Measurements from ENCODE around the gene TRIM15. TPM values are rescaled to one million over a fixed set of nuclear protein-coding genes. Genes with fewer than 3 reads are reported as not detected.
A peak's percentile ranks its signal among the peaks of the same experiment; 100 is the strongest.

TRIM15 gene
- total RNA-seq, 2 donors from 2014 or later, result not detected

DNA sequence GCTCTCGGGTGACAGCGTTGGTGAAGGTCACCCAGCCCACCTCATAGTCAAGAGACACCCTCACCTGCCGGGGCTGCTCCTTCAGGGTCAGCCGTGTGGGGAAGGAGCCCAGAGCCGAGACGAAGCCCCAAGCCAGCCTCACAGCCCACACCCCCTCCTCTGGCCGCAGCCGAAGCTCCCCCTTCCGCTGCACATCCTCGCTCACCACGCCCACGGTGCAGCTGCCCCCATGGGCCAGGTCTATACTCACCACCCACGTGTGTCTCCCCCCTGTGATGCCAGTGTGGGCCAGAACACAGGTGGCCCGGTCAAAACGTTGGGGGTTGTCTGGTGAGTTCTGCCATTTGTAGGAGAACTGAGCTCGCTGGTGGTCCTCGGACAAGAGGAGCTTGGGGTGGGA lies 9.3 kb upstream of the TRIM15 start:
- Mint-ChIP-seq H3K36me3 (ENCODE audit: low read depth) (no peaks in the 10 kb centered on the region), H3K4me3 (no peak overlapping the region), H3K27me3 (peaks cover 38% of the 10 kb centered on the region), H3K4me1 (peaks cover 10% of the 10 kb centered on the region), H3K27ac (no peak overlapping the region), H3K9me3 (no peaks in the 10 kb centered on the region)
- no peak for ATAC-seq (replicated peaks)

DNA sequence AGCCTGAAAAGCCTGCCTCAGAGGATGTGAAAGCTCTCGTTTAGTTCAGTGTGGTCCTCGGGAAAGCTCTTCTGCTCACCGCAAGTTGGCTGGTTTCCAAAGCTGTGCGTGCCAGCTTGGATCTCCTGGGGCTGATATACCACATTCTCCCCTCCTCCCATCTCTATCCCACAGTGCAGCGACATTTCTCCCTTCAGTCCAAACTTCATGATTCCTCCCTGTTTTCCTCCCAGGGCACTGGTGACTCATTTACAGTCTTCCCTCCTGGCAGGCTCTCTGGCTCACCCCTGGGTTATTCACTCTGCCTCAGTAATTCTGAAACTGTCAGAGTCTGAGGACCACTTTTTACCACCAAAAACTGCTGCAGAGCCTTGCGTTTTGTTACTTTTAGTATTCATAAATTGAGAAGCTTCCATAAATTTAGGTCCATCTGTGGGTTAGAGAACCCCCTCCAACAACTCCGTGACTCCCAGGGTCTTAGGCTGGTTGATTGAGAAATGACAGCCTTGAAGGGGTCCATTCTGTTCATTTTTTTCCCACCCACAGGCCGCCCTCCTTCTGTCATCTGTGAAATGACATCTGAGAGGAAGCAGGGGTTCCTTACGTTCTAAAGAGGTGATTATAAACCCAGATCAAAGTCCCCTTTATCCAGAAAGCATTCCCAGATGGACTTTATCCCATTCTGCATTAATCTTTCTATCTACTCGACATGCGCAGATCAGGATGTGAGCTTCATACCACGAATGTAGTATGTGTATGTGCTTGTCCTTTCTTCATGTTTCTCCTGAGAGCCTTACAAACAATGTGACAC lies 8.4 kb upstream of the TRIM15 start:
- no peak overlapping the region for H3K27ac Mint-ChIP-seq
- peaks cover 10% of the 10 kb centered on the region for H3K4me1 Mint-ChIP-seq
- H3K27me3 Mint-ChIP-seq, result peaks cover 40% of the 10 kb centered on the region
- no peaks in the 10 kb centered on the region for H3K36me3 Mint-ChIP-seq (ENCODE audit: low read depth)
- ATAC-seq (replicated peaks), result no peak
- H3K4me3 Mint-ChIP-seq, result no peak overlapping the region
- H3K9me3 Mint-ChIP-seq, result no peaks in the 10 kb centered on the region

DNA sequence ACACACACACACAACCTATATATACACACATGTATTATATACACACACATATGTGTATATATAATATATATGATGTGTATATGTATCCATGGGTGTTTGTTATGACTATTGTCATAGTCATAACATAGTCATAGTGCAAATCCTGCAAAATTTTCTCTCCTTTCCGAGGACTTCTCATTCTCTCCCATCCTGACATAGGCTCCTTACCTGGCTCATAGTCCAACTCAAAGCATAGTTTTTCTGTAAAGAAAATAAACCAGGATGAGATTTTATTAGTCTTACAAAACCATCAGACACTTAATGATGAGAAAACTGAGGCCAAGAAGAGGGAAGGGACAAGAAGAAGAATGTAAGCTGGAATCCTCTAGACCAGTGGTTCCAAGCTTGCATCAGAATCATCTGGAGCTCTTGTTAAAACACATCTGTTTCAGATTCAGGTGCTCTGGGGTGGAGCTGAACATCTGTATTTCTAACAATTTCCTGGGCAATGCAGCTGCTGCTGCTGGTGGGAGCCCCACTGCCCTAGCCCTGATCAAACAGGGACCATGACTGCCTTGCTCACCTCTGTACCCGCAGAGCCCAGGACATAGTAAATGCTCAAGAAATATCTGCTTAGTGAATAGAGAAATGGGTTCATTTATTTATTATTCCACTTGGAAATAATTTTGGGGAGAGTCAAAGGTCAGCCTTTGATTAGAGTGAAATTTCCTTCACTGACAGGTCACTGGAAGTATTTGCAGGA lies 7.7 kb upstream of the TRIM15 start:
- no peak for ATAC-seq (replicated peaks)
- H3K36me3 Mint-ChIP-seq (ENCODE audit: low read depth), result no peaks in the 10 kb centered on the region
- no peak overlapping the region for H3K27ac Mint-ChIP-seq
- peaks cover 10% of the 10 kb centered on the region for H3K4me1 Mint-ChIP-seq
- H3K4me3 Mint-ChIP-seq, result no peak overlapping the region
- H3K27me3 Mint-ChIP-seq, result peaks cover 36% of the 10 kb centered on the region
- H3K9me3 Mint-ChIP-seq, result no peaks in the 10 kb centered on the region

DNA sequence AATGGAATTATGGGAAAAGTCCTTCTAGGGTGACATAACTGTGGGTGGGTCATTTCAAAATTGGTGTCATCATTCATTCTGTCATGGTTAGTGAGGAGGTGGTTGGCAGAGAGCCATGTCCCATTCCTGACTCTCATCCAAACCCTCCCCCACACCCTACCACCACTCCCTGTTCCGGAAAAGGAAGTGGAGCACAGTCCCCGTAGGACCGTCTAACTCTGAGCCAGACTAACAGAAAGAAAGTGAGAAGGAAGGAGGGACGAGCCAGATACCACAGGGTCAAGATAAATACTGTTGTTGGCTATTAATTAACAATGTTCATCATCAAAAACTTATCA lies 7.1 kb upstream of the TRIM15 start:
- H3K9me3 Mint-ChIP-seq, result no peaks in the 10 kb centered on the region
- no peak overlapping the region for H3K4me3 Mint-ChIP-seq
- no peak overlapping the region for H3K27ac Mint-ChIP-seq
- ATAC-seq (replicated peaks), result no peak
- peaks cover 10% of the 10 kb centered on the region for H3K4me1 Mint-ChIP-seq
- H3K27me3 Mint-ChIP-seq, result peaks cover 36% of the 10 kb centered on the region
- H3K36me3 Mint-ChIP-seq (ENCODE audit: low read depth), result no peaks in the 10 kb centered on the region

DNA sequence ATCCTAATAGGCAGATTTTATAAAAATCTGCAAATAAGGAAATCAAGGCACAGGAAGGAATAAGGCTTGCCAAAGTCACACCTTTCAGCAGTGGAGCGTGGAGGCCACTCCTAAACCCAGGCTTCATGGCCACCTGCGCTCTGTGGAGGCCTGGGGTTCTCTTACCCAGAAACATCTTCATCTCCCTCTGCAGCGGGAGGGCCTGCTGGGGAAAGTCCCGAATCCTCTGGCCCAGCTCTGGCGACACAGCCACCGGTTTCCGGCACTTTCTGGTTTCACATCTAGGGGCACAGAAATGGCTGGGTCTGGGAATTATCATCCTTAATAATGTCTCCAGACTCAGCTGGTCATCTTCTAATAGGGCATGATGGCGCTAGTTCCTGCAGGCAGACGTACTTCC lies 6.6 kb upstream of the TRIM15 start:
- Mint-ChIP-seq H3K27ac (no peak overlapping the region), H3K27me3 (peaks cover 36% of the 10 kb centered on the region), H3K36me3 (ENCODE audit: low read depth) (no peaks in the 10 kb centered on the region), H3K4me1 (peaks cover 10% of the 10 kb centered on the region), H3K4me3 (no peak overlapping the region), H3K9me3 (no peaks in the 10 kb centered on the region)
- ATAC-seq (replicated peaks), result no peak

DNA sequence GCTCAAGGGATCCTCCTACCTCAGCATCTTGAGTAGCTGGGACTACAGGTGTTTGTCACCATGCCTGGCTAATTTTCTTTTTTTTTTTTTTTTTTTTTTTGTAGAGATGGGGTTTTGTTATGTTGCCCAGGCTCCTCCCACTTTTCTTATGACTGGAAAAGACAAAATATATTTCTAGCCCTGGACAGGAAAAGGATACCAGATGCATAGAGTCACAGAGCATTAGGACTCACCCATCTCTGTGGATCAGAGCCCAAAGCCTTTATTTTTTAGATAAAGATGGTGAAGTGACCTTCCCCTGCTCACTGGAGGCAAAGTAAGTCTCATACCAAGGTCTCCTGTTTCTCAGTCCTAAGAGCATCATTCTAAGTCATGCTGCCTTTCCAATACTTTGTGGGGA lies 5.8 kb upstream of the TRIM15 start:
- no peak for ATAC-seq (replicated peaks)
- Mint-ChIP-seq H3K27me3 (peaks cover 36% of the 10 kb centered on the region), H3K4me3 (no peak overlapping the region), H3K9me3 (no peaks in the 10 kb centered on the region), H3K36me3 (ENCODE audit: low read depth) (no peaks in the 10 kb centered on the region), H3K4me1 (peaks cover 16% of the 10 kb centered on the region), H3K27ac (no peak overlapping the region)

DNA sequence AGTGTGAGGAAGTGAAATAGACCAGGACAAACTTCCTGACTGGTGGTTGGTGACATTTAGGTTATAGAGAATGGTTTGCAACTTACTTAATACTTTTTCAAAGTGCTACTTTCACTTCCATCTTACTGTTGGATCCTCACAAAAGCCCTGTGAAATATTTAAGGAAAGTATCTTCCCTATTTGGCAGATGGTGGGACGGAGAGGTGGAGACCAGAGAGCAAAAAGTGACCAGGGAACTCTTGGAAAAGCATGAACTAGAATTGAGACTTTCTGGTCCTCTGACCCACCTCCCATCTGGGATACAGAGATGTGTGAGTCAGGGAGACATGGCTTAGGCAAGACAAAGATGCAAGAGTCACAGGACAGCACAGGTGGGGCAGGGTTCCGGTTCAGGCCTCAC lies 5.3 kb upstream of the TRIM15 start:
- Mint-ChIP-seq H3K27ac (no peak overlapping the region), H3K36me3 (ENCODE audit: low read depth) (no peaks in the 10 kb centered on the region), H3K9me3 (no peaks in the 10 kb centered on the region), H3K27me3 (peaks cover 34% of the 10 kb centered on the region), H3K4me1 (peaks cover 16% of the 10 kb centered on the region), H3K4me3 (no peak overlapping the region)
- no peak for ATAC-seq (replicated peaks)

DNA sequence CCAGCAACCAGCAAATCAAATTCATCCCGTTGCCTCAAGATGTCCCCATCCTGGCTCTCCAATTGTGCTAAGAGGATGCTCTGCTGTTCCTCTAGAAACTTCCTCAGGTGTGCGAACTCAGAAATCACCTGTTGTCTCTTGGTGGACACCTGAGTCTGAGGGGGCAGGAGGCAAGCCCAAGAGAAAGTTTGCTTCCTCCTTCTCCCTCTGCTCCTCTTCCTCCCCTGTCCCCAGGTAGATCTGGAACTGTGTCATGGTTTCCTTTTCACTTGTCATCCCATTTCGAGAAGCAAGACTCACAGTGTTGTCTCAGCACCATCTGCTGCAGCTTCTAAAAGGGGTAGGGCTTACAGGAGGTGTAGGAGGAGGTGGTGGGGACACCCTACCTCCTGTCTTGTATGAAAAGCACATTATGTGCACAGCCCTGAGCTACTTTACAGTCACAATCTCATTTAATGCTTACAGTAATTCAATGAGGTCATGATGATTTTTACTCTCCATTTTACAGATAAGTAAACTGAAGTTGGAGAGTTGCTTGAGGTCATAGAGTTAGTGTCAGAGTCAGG lies 4.8 kb upstream of the TRIM15 start:
- no peak overlapping the region for H3K27ac Mint-ChIP-seq
- ATAC-seq (replicated peaks), result peak; percentile 88
- peaks cover 29% of the 10 kb centered on the region for H3K27me3 Mint-ChIP-seq
- no peaks in the 10 kb centered on the region for H3K36me3 Mint-ChIP-seq (ENCODE audit: low read depth)
- no peaks in the 10 kb centered on the region for H3K9me3 Mint-ChIP-seq
- H3K4me1 Mint-ChIP-seq, result peaks cover 16% of the 10 kb centered on the region
- no peak overlapping the region for H3K4me3 Mint-ChIP-seq

DNA sequence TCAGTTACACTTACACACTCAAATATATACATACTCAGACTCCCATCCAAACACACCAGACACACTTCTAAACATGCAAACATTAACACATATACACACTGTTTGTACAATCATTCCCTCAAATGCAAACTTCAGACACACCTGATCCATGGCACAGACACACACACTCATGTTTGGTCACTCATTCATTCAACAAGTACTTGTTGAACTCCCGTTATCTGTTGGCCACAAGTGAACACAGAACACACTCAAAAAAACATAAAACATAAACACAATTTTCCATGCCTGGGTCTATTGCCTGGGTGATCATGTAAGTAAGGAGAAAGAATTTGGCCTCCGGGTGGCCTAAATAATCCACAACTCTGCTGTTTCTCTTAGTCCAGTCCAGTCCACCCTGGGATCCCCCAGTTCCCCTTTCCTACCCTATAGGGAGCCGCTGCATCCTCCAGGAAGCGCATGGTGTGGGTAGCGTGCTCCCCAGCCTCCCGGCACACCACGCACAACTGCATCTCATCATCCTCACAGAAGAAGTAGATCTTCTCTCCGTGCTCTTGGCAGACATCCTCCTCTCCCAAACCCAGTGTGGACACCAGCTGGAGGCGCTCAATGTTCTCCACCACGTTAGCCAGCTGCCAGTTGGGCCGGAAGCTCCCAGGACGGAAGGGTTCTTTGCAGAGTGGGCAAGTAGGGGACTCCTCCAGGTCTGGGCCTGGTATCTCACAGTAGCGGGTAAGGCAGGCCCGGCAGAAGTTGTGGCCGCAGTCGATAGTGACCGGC lies 3.1 kb upstream of the TRIM15 start:
- Mint-ChIP-seq H3K27me3 (peaks cover 21% of the 10 kb centered on the region), H3K9me3 (no peaks in the 10 kb centered on the region), H3K4me3 (no peak overlapping the region), H3K4me1 (peaks cover 16% of the 10 kb centered on the region), H3K27ac (no peak overlapping the region), H3K36me3 (ENCODE audit: low read depth) (no peaks in the 10 kb centered on the region)
- ATAC-seq (replicated peaks), result no peak

DNA sequence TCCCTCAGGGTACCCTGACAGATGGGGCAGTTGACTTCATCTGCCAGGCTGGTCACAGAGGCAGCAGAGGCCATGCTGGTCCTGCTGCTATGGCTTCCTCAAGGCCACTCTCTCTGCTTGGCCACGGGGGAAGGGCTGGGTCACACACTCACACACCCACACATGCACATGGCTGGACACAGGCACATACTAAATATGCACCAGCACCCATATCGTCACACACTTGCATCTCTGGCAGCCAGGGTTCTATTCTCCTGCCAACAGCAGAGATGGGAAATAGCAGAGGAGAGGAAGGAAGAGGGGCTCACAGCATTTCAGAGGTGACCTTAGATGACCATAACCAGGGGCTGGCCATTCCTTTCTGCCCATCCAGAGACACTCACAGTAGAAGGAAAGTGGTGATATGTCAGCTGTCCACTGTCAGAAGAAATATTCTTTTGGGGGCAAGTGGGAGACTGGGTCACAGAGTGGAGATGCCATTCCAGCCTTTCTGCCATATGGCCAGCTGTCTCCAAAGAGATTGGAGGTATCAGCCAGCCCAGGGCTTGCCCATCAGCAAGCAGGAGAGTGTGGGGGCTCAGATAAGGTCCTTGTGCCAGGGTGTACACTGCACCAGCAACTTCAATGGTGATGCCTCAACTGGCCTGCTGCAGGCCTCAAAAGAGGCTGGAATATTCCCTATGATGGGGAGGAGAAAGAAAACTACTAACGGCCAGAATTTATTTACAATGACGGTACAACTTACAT lies 2.4 kb upstream of the TRIM15 start, which contains the start of gene TRIM10:
TRIM10 (minus strand) TSS at position 427 of the 747 bp plus-strand sequence; CDS start at position 74, 353 bp downstream.
- H3K4me1 Mint-ChIP-seq, result peaks cover 16% of the 10 kb centered on the region
- H3K4me3 Mint-ChIP-seq, result no peak within 1 kb of the TSS
- H3K9me3 Mint-ChIP-seq, result no peaks in the 10 kb centered on the region
- no peaks in the 10 kb centered on the region for H3K36me3 Mint-ChIP-seq (ENCODE audit: low read depth)
- peaks cover 15% of the 10 kb centered on the region for H3K27me3 Mint-ChIP-seq
- no peak for ATAC-seq (replicated peaks)
- no peak within 1 kb of the TSS for H3K27ac Mint-ChIP-seq

DNA sequence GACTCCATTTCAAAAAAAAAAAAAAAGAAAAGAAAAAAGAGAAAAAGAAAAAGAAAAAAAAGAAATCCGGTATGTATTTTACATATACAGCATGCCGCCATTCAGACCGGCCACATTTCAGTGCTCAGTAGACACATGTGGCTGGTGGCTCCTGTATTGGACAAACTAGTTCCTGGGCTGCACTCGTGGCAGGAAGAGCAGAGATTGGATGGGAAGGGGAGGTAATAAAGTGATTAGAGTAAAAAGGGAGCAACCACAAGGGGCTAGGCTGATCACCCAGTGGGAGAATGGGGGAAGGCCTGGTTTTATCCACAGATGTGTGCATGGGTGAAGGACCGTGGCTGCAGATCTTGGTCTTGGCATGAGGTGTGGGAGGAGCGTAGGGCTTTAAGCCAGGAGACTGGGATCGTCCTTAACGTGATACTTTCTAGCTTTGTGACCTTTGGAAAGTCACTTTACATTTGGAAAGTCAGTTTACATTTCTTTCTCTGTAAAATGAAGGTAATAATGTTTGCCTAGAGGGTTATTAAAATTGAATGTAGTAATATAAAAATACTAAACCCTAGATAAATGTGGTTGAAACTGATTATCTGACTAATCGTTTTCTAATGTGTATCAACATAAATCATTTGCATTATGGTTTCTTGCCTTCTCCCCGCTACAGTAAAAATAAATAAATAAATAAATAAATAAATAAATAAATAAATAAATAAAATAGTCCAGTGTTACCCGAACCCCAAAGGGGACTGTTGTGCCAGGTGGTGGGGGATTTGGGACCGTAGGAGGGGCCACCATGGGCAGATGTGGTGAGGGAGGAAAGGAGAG lies 869 bp upstream of the TRIM15 start:
- peak overlapping the region; percentile 42 for H3K4me3 Mint-ChIP-seq
- H3K36me3 Mint-ChIP-seq (ENCODE audit: low read depth), result no peaks in the 10 kb centered on the region
- H3K4me1 Mint-ChIP-seq, result peaks cover 16% of the 10 kb centered on the region
- peak; percentile 5 for ATAC-seq (replicated peaks)
- peak overlapping the region; percentile 58 for H3K27ac Mint-ChIP-seq
- H3K27me3 Mint-ChIP-seq, result peaks cover 11% of the 10 kb centered on the region
- no peaks in the 10 kb centered on the region for H3K9me3 Mint-ChIP-seq

DNA sequence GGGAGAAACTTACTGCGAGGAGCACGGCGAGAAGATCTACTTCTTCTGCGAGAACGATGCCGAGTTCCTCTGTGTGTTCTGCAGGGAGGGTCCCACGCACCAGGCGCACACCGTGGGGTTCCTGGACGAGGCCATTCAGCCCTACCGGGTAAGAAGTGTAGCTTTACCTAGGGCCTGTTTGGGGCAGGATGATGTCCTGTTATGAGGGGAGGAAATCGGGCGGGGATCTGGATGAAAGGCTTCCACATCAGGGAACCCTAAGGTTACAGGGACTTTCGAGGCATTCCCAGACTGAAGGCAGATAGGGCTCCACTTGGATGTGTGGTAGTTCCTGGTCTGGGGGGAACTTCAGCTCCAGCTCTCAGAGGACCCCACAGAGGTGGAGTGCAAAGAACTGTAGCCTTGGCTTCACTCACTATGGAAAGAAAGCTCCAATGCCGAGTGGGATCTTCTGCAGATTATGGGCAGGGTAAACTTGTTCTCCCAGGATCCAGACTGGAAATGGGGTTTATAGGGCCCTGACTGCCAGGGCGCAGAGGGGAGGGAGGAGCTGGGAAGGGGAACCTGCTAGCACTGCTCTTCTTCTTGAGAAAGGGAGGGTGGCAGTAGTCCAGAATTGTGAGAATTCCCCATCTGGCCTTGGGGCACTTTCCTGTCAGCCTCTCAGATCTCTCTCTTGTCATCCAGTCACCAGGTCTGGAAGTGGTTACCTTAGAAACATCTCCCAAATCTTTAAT lies 740 bp downstream of the TRIM15 start:
- ATAC-seq (replicated peaks), result no peak
- Mint-ChIP-seq H3K4me1 (peaks cover 10% of the 10 kb centered on the region), H3K9me3 (no peaks in the 10 kb centered on the region), H3K27me3 (peaks cover 15% of the 10 kb centered on the region), H3K4me3 (no peak overlapping the region), H3K27ac (no peak overlapping the region), H3K36me3 (ENCODE audit: low read depth) (no peaks in the 10 kb centered on the region)

DNA sequence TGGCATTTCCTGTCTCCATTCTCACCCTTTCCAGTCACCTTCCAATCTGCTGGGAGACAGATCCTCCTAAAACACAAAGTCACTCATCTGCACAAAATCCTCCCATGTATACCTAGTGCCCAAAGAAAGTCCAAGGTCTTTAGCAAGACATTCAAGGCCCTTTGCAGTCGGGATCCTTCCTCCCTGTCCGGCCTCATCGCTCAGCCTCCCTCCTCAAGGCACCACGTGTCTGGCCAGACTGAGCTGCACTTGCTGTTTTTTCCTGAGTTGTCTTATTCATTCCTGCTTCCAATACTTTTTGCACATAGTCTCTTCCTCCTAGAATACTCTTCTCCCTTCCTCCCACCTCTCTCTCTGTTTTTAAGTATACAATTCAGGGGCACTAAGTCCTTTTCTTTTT lies 1.4 kb downstream of the TRIM15 start:
- Mint-ChIP-seq H3K4me3 (no peak overlapping the region), H3K9me3 (no peaks in the 10 kb centered on the region), H3K4me1 (peaks cover 10% of the 10 kb centered on the region), H3K27me3 (peaks cover 14% of the 10 kb centered on the region), H3K36me3 (ENCODE audit: low read depth) (no peaks in the 10 kb centered on the region), H3K27ac (no peak overlapping the region)
- no peak for ATAC-seq (replicated peaks)

Measured in activated T-helper 17 cell treated with anti-CD3 and anti-CD28 coated beads, Interleukin-2, amount 50 U/mL, for 72 hours (primary cell).